ENCODE data around the gene HOXA4.

DNA sequence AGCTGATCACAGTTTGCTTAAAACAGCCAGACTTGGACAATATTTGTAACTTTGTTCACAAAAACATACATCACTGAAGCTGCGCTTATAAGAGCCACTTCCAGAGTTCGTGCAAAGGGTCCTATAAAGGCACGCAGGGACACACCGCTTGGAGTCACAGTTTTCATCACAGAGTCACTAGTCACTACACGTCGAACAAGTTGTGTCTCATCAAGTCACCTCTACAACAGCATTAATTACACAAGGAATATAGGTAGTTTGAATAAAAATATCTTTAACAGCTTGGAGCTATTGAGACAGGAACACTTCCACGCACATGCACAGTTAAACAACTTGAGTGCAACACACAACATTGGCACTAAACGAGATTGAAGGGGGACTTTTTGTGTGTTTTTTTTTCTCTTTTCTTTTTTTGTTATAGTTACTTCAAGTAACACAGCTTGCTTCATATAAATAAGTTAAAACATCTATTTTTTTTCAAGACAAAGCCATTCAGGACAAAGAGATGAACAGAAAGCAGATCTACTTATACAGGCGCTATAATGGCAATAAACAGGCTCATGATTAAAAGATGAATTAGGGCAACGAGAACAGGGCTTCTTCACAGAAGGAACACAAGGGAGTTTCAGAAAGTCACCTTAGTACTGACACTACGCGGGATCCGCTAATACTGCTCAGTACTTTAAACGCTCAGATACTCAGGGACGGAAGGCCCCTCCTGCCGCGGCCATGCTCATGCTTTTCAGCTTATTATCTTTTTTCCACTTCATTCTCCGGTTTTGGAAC, 10.8 kb upstream of the HOXA4 start:
- no peak for TF ChIP-seq EZH2phosphoT487 (IDR thresholded peaks at IDR 0.05; ENCODE audit: borderline replicate concordance, low read length)
- TF ChIP-seq, protein P1, sequence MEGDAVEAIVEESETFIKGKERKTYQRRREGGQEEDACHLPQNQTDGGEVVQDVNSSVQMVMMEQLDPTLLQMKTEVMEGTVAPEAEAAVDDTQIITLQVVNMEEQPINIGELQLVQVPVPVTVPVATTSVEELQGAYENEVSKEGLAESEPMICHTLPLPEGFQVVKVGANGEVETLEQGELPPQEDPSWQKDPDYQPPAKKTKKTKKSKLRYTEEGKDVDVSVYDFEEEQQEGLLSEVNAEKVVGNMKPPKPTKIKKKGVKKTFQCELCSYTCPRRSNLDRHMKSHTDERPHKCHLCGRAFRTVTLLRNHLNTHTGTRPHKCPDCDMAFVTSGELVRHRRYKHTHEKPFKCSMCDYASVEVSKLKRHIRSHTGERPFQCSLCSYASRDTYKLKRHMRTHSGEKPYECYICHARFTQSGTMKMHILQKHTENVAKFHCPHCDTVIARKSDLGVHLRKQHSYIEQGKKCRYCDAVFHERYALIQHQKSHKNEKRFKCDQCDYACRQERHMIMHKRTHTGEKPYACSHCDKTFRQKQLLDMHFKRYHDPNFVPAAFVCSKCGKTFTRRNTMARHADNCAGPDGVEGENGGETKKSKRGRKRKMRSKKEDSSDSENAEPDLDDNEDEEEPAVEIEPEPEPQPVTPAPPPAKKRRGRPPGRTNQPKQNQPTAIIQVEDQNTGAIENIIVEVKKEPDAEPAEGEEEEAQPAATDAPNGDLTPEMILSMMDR (IDR thresholded peaks at IDR 0.05; ENCODE audit: low read depth, low read length, poor library complexity, severe bottlenecking) = no peak

Data from DOHH2 (cell line).